OCI-M2 (cell line): ENCODE measurements around the gene BUD13.
"Not testable (repeated sequence)": the region's sequence is repeated elsewhere in the genome, so short reads cannot be mapped to it uniquely, and the experiment has no call there.

Source experiments
- DNase-seq: peaks from one replicate; lab custom pipeline; 2025; ENCODE audit not compliant: unreplicated experiment; lab: John Stamatoyannopoulos, UW

BUD13 gene

GRCh38 chr11:116772443-116773202 is at the start of gene BUD13:
Gene BUD13 (minus strand): TSS chr11:116772987. CDS start chr11:116772964, 23 bp downstream.
- DNase-seq: peak; percentile 44

- no peak for DNase-seq
These were observed 49.8 kb upstream of the BUD13 start for GRCh38 chr11:116822575-116822974.

GRCh38 chr11:116821050-116821918 is 48.5 kb upstream of the BUD13 start:
- DNase-seq: no peak

GRCh38 chr11:116819049-116819448 is 46.3 kb upstream of the BUD13 start:
- DNase-seq: no peak

- DNase-seq: no peak
These were observed 41.7 kb upstream of the BUD13 start for GRCh38 chr11:116814502-116814901.

GRCh38 chr11:116813781-116814471 is 41.1 kb upstream of the BUD13 start:
- DNase-seq: no peak

GRCh38 chr11:116813170-116813569 is 40.4 kb upstream of the BUD13 start:
- no peak for DNase-seq

- no peak for DNase-seq
These were observed 39.3 kb upstream of the BUD13 start for GRCh38 chr11:116812109-116812508.

GRCh38 chr11:116811194-116811593 is 38.4 kb upstream of the BUD13 start:
- no peak for DNase-seq

GRCh38 chr11:116808262-116809175 is 35.7 kb upstream of the BUD13 start:
- no peak for DNase-seq

GRCh38 chr11:116807601-116808261 is 34.9 kb upstream of the BUD13 start:
- no peak for DNase-seq

GRCh38 chr11:116804001-116804400 is 31.2 kb upstream of the BUD13 start:
- DNase-seq: no peak

- not testable (repeated sequence) for DNase-seq
These were observed 28.9 kb upstream of the BUD13 start for GRCh38 chr11:116801662-116802061.

- no peak for DNase-seq
These were observed 27.8 kb upstream of the BUD13 start for GRCh38 chr11:116800610-116801009.

GRCh38 chr11:116798368-116798767 is 25.6 kb upstream of the BUD13 start:
- no peak for DNase-seq

- DNase-seq: no peak
These were observed 25.0 kb upstream of the BUD13 start for GRCh38 chr11:116797816-116798215.

GRCh38 chr11:116796548-116796947 is 23.8 kb upstream of the BUD13 start:
- DNase-seq: no peak

- DNase-seq: no peak
These were observed 22.1 kb upstream of the BUD13 start for GRCh38 chr11:116794851-116795250.

GRCh38 chr11:116793772-116794097 is 20.9 kb upstream of the BUD13 start:
- DNase-seq: no peak
